SU-DHL-6 (cell line): ENCODE data around the gene FAM120B.

Experiments
- H2AFZ ChIP-seq: fragments of 200-600 bp; sonication (generic); 2 replicates; pipeline ENCODE4 v1.6.1; 2014; ENCODE audit warnings: low read depth, mild to moderate bottlenecking, moderate library complexity, mixed read lengths, antibody characterized with exemption, low read length; ENCODE audit not compliant: severe bottlenecking
- H3F3A ChIP-seq: fragments of 200-600 bp; shearing (Covaris generic); 2 replicates; pipeline ENCODE4 v1.6.0; 2016; ENCODE audit warnings: antibody characterized with exemption, mild to moderate bottlenecking; ENCODE audit not compliant: insufficient read depth
- H3K27ac ChIP-seq: fragments of 200-600 bp; sonication (generic); 2 replicates; pipeline ENCODE4 v1.5.1; 2016; ENCODE audit warnings: low read depth, mild to moderate bottlenecking, low read length, moderate library complexity, mixed read lengths
- H3K27me3 ChIP-seq: fragments of 200-600 bp; sonication (generic), shearing (Covaris generic); 2 replicates; pipeline ENCODE4 v1.6.0; 2014; ENCODE audit warnings: mild to moderate bottlenecking, low read length
- H3K36me3 ChIP-seq: fragments of 200-600 bp; sonication (generic); 2 replicates; pipeline ENCODE4 v1.6.1; 2014; ENCODE audit warnings: mild to moderate bottlenecking, low read length, mixed read lengths
- H3K4me2 ChIP-seq: fragments of 300-600, 200-600 bp; shearing (Covaris generic), sonication (generic); 2 replicates; pipeline ENCODE4 v1.6.0; 2014; ENCODE audit warnings: low read length, low read depth, mild to moderate bottlenecking; ENCODE audit not compliant: poor library complexity, severe bottlenecking
- H3K4me3 ChIP-seq: fragments of 200-600 bp; sonication (generic); 2 replicates; pipeline ENCODE4 v1.5.1; 2014; ENCODE audit warnings: antibody characterized with exemption, low read length, mild to moderate bottlenecking, mixed read lengths; ENCODE audit not compliant: insufficient read depth, poor library complexity, severe bottlenecking
- H3K79me2 ChIP-seq: fragments of 200-600 bp; sonication (generic); 2 replicates; pipeline ENCODE4 v1.6.1; 2014; ENCODE audit warnings: mild to moderate bottlenecking, low read length, moderate library complexity; ENCODE audit not compliant: insufficient read depth
- H3K9ac ChIP-seq: fragments of 200-600 bp; sonication (generic); 2 replicates; pipeline ENCODE4 v1.7.0; 2014; ENCODE audit warnings: mild to moderate bottlenecking, low read length
- H3K9me2 ChIP-seq: fragments of 200-600 bp; sonication (generic); replicated peaks from 2 replicates; pipeline ENCODE4 v1.6.1; 2014; ENCODE audit warnings: low read length; ENCODE audit not compliant: insufficient read depth
- H3K9me3 ChIP-seq: fragments of 200-600 bp; sonication (generic); 2 replicates; pipeline ENCODE4 v1.6.1; 2014; ENCODE audit warnings: low read length, mixed read lengths; ENCODE audit not compliant: insufficient read depth
- H4K20me1 ChIP-seq: fragments of 200-600 bp; sonication (generic); 2 replicates; pipeline ENCODE4 v1.6.1; 2014; ENCODE audit warnings: low read depth, mild to moderate bottlenecking, antibody characterized with exemption, low read length, moderate library complexity, mixed read lengths
- CTCF ChIP-seq: fragments of 200-600 bp; sonication (generic); IDR thresholded peaks from one replicate; pipeline ENCODE4 v1.5.1; 2017; ENCODE audit warnings: antibody characterized with exemption, mild to moderate bottlenecking, low read length, moderate library complexity; ENCODE audit not compliant: insufficient read depth, poor library complexity, severe bottlenecking
- EZH2phosphoT487 ChIP-seq: fragments of 200-600 bp; sonication (generic), shearing (Covaris generic); conservative IDR thresholded peaks from 2 replicates; pipeline ENCODE4 v1.6.1; 2018; ENCODE audit warnings: mild to moderate bottlenecking, antibody characterized with exemption, low read length, moderate library complexity, mixed read lengths

Gene FAM120B

GRCh38 chr6:170273191-170273590, 33.4 kb upstream of the FAM120B start:
- no peaks in the 10 kb centered on the region for H3K9me3 ChIP-seq
- no peaks in the 10 kb centered on the region for H3K36me3 ChIP-seq
- no peaks in the 10 kb centered on the region for H3F3A ChIP-seq
- no peak overlapping the region for H3K27ac ChIP-seq
- no peaks in the 10 kb centered on the region for H3K9me2 ChIP-seq
- H3K27me3 ChIP-seq: no peaks in the 10 kb centered on the region
- no peak overlapping the region for H3K4me2 ChIP-seq
- H3K9ac ChIP-seq: no peak overlapping the region
- H3K4me3 ChIP-seq: no peak overlapping the region
- TF ChIP-seq EZH2phosphoT487 (no peak), CTCF (no peak)
- no peak overlapping the region for H2AFZ ChIP-seq
- no peaks in the 10 kb centered on the region for H4K20me1 ChIP-seq
- H3K79me2 ChIP-seq: no peaks in the 10 kb centered on the region

- no peak overlapping the region for H3K4me3 ChIP-seq
- no peaks in the 10 kb centered on the region for H3K36me3 ChIP-seq
- no peak overlapping the region for H2AFZ ChIP-seq
- H3K27ac ChIP-seq: no peak overlapping the region
- H3K9me3 ChIP-seq: no peaks in the 10 kb centered on the region
- no peak overlapping the region for H3K4me2 ChIP-seq
- no peaks in the 10 kb centered on the region for H3K27me3 ChIP-seq
- no peaks in the 10 kb centered on the region for H3K9me2 ChIP-seq
- no peak for TF ChIP-seq CTCF
- TF ChIP-seq EZH2phosphoT487: no peak
- no peak overlapping the region for H3K9ac ChIP-seq
- H3F3A ChIP-seq: no peaks in the 10 kb centered on the region
- no peaks in the 10 kb centered on the region for H4K20me1 ChIP-seq
- no peaks in the 10 kb centered on the region for H3K79me2 ChIP-seq
Measured at GRCh38 chr6:170273681-170274080, 32.9 kb upstream of the FAM120B start.

- Histone ChIP-seq H3F3A (no peaks in the 10 kb centered on the region; the same call in 1 of the 2 replicates), H3K27ac (no peak overlapping the region), H3K4me2 (no peak overlapping the region), H2AFZ (no peak overlapping the region), H3K36me3 (no peaks in the 10 kb centered on the region), H3K27me3 (no peaks in the 10 kb centered on the region), H3K4me3 (no peak overlapping the region), H4K20me1 (no peaks in the 10 kb centered on the region), H3K9me3 (no peaks in the 10 kb centered on the region), H3K9ac (no peak overlapping the region), H3K9me2 (no peaks in the 10 kb centered on the region), H3K79me2 (no peaks in the 10 kb centered on the region)
- TF ChIP-seq CTCF (no peak), EZH2phosphoT487 (no peak)
Measured at GRCh38 chr6:170274713-170275560, 31.6 kb upstream of the FAM120B start.
